EL (cell line): Measurements from ENCODE around the gene DNMT3L.
"Not testable (repeated sequence)": the region's sequence is repeated elsewhere in the genome, so short reads cannot be mapped to it uniquely, and the experiment has no call there.

ENCODE experiments used
- DNase-seq: peaks from one replicate; pipeline ENCODE4 v3.0.0-alpha.2; 2016

Gene DNMT3L

GRCh38 chr21:44241281-44241680 lies 20.4 kb downstream of the DNMT3L start:
- not testable (repeated sequence) for DNase-seq

DNA sequence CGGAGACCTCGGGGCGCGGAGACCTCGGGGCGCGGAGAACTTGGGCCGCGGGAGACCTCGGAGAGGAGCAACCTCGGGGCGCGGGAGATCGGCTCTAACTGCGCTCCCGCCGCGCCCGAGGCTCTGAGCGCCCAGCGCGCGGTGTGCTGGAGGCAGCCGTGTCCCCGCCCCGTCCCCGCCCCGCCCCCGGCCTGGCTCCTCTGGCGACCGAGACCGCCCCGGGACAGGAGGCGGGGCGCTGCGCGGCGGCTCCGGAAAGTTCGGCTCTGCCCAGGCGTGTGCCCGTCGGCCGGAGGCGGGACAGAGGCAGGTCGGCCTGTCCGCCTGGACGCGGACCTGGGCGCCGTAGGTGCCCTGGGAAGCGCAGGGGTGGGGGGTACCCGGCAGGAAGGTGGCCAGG lies 20.9 kb downstream of the DNMT3L start, which contains the start of gene ICOSLG:
Gene ICOSLG, minus strand, starts transcription at position 102 of the 400 bp plus-strand sequence. CDS start 126 bp downstream, outside the sequence.
- not testable (repeated sequence) for DNase-seq

- DNase-seq = not testable (repeated sequence)
Measured at GRCh38 chr21:44240353-44240752, 21.3 kb downstream of the DNMT3L start.

- DNase-seq = not testable (repeated sequence)
Measured at GRCh38 chr21:44229561-44229960, 32.1 kb downstream of the DNMT3L start.

GRCh38 chr21:44228109-44228508 lies 33.6 kb downstream of the DNMT3L start:
- DNase-seq = not testable (repeated sequence)

DNA sequence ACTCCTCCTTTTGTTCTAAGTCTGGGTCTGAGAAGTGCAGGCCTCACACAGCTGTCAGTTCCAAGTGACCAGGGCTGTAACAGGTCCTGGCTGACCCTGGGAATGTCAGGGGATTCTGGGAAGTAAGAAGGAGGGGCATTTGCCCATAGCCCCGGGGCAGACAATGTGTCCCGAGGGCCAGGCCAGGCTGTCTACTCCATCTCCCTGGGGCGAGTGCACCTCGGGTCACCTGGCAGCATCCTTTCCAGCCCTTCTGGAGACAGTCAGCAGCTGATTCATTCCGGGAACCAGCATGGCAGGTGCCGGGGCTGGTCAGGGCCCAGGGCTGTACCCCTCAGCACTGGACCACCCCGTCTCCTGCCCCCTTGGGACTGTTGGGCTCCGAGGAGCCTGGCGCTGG lies 34.1 kb downstream of the DNMT3L start:
- not testable (repeated sequence) for DNase-seq

DNA sequence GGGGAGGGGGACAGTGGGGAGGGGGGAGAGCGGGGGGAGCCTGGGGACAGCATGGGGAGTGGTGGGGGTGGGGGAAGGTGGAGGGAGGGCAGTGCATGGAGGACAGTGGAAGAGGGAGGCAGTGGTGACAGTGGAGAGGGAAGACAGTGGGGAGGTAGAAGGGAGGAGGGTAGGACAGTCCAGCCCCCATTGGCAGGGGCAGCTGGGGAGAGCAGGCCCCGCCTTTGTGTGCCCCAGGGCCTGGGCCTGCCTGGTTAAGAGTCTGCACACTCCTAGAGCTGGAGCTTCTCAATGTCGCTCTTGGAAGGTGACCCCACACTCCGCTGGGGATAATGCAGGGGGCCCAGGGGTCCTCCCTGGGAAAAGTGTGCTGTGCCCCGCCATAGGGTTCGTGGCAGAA lies 36.1 kb downstream of the DNMT3L start:
- not testable (repeated sequence) for DNase-seq

- DNase-seq = not testable (repeated sequence)
Measured at GRCh38 chr21:44223334-44223733, 38.4 kb downstream of the DNMT3L start.

GRCh38 chr21:44220674-44221073 lies 41.0 kb downstream of the DNMT3L start:
- DNase-seq = not testable (repeated sequence)

DNA sequence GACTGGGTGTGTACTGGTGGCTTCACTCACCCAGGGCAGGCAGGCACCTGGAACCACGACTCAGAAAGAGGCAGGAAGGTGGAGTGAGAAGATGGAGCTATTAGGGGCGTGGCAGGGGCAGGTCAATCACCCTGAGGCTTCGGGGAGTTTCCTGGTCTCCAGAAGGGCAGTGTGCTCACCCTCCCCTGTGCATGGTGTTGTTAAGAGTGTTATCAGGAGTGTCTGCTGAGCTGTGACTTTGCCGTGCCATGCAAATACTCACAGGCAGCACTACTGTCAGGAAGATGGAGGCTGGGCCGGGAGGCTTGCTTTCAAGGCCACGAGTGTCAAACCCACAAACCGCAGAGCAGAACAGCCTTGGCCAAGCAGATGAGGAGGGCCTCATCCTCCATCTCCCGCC lies 43.2 kb downstream of the DNMT3L start:
- not testable (repeated sequence) for DNase-seq

DNA sequence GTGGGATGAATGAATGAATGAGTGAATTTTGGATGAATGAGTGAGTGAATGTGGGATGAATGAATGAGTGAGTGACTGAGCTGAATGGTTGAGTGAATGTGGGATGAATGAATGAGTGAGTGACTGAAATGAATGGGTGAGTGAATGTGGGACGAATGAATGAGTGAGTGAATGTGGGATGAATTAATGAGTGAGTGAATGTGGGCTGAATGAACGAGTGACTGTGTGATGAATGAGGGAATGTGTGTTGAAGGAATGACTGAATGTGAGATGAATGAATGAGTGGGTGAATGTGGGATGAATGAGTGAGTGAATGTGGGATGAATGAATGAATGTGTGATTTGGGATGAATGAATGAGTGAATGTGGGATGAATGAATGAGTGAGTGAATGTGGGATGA lies 49.7 kb downstream of the DNMT3L start:
- not testable (repeated sequence) for DNase-seq

DNA sequence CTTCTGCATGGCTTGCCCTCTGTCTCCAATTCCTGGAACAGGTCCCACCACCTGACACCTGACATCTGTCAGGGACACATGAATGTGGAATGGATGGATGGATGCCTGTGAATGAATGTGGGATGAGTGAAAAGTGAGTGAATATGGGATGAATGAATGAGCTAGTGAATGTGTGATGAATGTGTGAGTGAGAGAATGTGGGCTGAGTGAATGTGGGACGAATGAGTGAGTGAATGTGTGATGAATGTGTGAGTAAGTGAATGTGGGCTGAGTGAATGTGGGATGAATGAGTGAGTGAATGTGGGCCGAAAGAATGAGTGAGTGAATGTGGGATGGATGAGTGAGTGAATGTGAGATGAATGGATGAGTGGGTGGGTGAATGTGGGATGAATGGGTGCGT lies 50.1 kb downstream of the DNMT3L start:
- not testable (repeated sequence) for DNase-seq

GRCh38 chr21:44207860-44208646 lies 53.6 kb downstream of the DNMT3L start:
- peak; percentile 3 for DNase-seq

DNA sequence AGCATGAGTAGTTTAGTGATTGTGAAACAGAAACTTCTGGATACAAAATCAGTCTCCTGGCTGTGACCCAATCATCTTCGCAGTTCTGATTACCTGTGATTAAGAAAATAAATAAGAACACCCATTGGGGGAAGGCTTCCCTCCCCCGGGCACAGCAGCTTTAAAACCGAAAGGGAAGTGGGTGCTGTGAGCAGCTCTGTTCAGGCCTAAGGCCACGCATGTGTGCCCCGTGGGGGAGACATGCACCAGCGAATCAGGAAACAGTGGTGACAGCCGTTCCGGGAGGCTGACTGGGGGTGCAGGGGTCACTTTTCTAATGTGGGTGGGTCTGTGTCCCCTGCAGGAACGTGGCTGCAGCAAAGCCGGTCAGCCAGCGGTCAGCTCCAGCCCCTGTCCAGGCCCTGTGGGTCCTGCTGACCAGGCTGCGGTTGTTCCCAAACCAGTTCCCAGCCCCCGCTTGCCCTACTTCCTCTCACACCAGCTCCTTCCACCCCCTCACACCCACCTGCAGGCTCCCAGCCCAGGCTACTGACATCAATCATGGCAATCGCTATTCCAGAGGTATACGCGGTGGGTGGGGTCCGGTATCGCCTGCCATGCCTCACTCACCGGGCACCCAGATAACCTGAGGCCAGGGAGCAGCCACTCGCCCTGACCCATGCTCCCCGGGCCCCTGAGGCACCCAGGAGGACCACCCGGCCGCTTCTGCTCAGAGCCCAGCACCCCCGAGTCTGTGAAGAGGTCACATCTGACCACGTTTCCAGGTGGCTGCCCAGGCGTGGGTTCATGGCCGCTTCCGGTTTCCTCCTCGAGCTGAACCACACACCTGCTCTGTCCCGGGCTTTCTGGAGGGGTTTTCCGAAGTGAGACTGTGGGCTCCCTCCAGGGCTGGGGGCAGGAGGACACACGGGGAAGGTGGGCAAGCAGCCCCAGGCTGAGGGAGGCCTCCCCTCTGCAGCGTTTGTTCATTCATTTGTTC lies 54.7 kb downstream of the DNMT3L start:
- not testable (repeated sequence) for DNase-seq

GRCh38 chr21:44206187-44206586 lies 55.5 kb downstream of the DNMT3L start:
- not testable (repeated sequence) for DNase-seq

DNA sequence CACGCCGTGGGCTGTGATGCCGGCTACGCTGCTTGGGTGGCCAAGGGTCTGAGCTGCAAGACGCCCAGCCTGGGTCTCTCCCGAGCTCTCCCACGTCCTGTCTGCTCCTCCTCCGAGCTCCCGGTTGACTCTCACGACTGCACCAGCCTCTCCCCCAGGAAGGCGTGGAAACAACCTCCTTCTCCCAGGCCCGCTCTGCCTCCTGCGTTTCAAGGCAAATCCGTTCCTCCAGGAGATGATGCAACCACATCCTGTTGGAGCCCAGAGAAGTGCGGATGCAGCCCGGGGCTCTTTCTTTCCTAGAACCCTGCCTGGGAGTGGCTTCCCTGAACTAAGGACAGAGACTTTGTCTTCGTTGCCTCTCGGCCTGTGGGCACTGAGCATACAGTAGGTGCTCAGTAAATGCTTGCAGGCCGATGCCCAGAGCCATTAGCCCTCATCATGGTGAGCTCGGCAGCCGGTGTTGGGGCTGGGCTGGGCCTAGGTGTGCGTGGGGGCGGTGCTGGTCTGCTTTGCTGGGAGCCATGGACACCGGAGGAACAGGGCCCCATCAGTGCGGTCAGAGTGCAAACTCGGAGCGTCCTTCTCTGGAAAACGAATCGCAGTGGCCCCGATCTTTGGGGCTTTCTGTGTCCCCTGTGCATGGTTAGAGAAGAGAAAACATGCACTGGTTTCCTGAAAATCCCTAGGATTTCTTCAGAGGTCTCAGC lies 59.0 kb downstream of the DNMT3L start:
- not testable (repeated sequence) for DNase-seq

DNA sequence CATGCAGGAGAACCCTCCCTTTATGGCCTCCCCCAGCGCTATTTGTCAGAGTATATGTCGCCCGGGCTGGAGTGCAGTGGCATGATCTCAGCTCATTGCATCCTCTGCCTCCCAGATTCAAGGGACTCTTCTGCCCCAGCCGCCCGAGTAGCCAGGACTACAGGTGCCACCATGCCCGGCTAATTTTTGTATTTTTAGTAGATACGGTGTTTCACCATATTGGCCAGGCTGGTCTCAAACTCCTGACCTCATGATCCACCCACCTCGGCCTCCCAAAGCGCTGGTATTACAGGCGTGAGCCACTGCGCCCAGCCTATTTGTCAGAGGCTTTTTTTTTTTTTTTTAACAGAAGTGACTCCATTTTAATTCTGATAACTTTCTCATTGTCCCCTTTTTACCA lies 61.7 kb downstream of the DNMT3L start:
- not testable (repeated sequence) for DNase-seq

DNA sequence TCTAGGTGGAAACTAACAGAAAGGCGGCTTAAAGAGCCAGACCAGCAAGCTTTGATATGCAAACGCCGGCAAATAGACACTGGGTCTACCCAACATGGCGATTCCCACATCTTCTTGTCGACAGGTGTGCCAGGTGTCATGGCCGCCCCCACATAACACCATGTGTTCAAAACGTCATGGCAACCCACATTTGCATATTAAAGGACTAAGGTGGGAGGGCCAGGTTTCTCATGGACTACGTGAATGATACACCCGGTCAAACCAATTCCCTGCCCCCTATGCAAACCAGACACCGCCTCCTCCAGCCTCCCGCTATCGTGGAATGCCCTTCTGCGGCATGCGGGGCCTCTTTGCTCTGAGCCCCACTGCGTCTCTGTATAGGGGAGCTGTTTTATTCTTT lies 62.2 kb downstream of the DNMT3L start:
- DNase-seq = no peak

GRCh38 chr21:44197156-44197516 lies 64.6 kb downstream of the DNMT3L start:
- not testable (repeated sequence) for DNase-seq
